ENCODE measurements around the gene DRAM1. TPM values are rescaled to one million over a fixed set of nuclear protein-coding genes. Genes with fewer than 3 reads are reported as not detected.
"Not testable (repeated sequence)": the region's sequence is repeated elsewhere in the genome, so short reads cannot be mapped to it uniquely, and the experiment has no call there.

Gene DRAM1
- total RNA-seq, 1 donor from 2014 or later = 3.7 TPM

GRCh38 chr12:101876322-101876860, 989 bp upstream of the DRAM1 start:
- no peaks in the 10 kb centered on the region for H3K9me3 ChIP-seq (ENCODE audit: control insufficient read depth in 3 of 3, low read length in 3 of 3)
- H3K36me3 ChIP-seq (ENCODE audit: control insufficient read depth in 3 of 3, insufficient read depth in 3 of 3, low read length in 3 of 3) = peaks cover 0 to 2% (median 0%) of the 10 kb centered on the region in 3 donors
- H3K27me3 ChIP-seq (ENCODE audit: control insufficient read depth in 3 of 3, insufficient read depth in 3 of 3, low read length in 3 of 3) = no peaks in the 10 kb centered on the region
- peak overlapping the region; percentile 93 for H3K27ac ChIP-seq (ENCODE audit: low read depth, low read length)
- H3K4me3 ChIP-seq (ENCODE audit: low read length in 3 of 3) = peak overlapping the region; percentile 68 to 95 (median 95)
- H3K4me1 ChIP-seq (ENCODE audit: control insufficient read depth in 3 of 3, insufficient read depth in 3 of 3, low read length in 3 of 3) = peaks cover 0 to 11% (median 10%) of the 10 kb centered on the region in 3 donors
- peak overlapping the region; percentile 83 to 93 (median 89) for H3K9ac ChIP-seq (ENCODE audit: low read depth in 1 of 3, low read length in 3 of 3)

DNA sequence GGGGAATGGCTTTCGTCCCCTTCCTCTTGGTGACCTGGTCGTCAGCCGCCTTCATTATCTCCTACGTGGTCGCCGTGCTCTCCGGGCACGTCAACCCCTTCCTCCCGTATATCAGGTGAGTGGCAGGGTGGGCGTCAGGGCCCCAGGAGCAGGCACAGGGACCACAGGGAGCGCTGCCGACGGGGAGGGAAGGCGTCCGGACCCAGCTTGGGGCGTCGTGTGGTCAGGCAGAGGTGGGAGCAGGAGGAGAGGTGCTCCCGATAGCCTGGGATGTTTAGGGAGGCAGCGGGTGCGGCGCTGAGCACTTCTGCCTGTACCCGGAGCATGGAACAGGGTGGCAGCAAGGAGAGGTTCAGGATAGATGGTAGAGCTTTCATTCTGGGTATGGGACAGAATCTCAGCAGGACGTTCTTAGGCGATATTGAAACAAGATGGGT, 444 bp downstream of the DRAM1 start:
- H3K4me1 ChIP-seq (ENCODE audit: control insufficient read depth in 3 of 3, insufficient read depth in 3 of 3, low read length in 3 of 3) = peaks cover 0 to 11% (median 10%) of the 10 kb centered on the region in 3 donors

GRCh38 chr12:101878243-101878821, 952 bp downstream of the DRAM1 start:
- H3K4me1 ChIP-seq (ENCODE audit: control insufficient read depth in 3 of 3, insufficient read depth in 3 of 3, low read length in 3 of 3) = peaks cover 0 to 11% (median 10%) of the 10 kb centered on the region in 3 donors
- peak overlapping the region; percentile 93 for H3K27ac ChIP-seq (ENCODE audit: low read depth, low read length)
- H3K9ac ChIP-seq (ENCODE audit: low read depth in 1 of 3, low read length in 3 of 3) = peak overlapping the region; percentile 83 to 93 (median 89)
- no peaks in the 10 kb centered on the region for H3K9me3 ChIP-seq (ENCODE audit: control insufficient read depth in 3 of 3, low read length in 3 of 3)
- H3K27me3 ChIP-seq (ENCODE audit: control insufficient read depth in 3 of 3, insufficient read depth in 3 of 3, low read length in 3 of 3) = no peaks in the 10 kb centered on the region
- peaks cover 0 to 2% (median 0%) of the 10 kb centered on the region in 3 donors for H3K36me3 ChIP-seq (ENCODE audit: control insufficient read depth in 3 of 3, insufficient read depth in 3 of 3, low read length in 3 of 3)
- peak overlapping the region; percentile 78 to 95 (median 95) for H3K4me3 ChIP-seq (ENCODE audit: low read length in 3 of 3)

More for the DNA sequence above, 444 bp downstream of the DRAM1 start:
- peak overlapping the region; percentile 93 for H3K27ac ChIP-seq (ENCODE audit: low read depth, low read length)
- no peaks in the 10 kb centered on the region for H3K9me3 ChIP-seq (ENCODE audit: control insufficient read depth in 3 of 3, low read length in 3 of 3)
- peak overlapping the region; percentile 83 to 93 (median 89) for H3K9ac ChIP-seq (ENCODE audit: low read depth in 1 of 3, low read length in 3 of 3)
- H3K36me3 ChIP-seq (ENCODE audit: control insufficient read depth in 3 of 3, insufficient read depth in 3 of 3, low read length in 3 of 3) = peaks cover 0 to 2% (median 0%) of the 10 kb centered on the region in 3 donors
- no peaks in the 10 kb centered on the region for H3K27me3 ChIP-seq (ENCODE audit: control insufficient read depth in 3 of 3, insufficient read depth in 3 of 3, low read length in 3 of 3)
- peak overlapping the region; percentile 78 to 95 (median 95) for H3K4me3 ChIP-seq (ENCODE audit: low read length in 3 of 3)

DNA sequence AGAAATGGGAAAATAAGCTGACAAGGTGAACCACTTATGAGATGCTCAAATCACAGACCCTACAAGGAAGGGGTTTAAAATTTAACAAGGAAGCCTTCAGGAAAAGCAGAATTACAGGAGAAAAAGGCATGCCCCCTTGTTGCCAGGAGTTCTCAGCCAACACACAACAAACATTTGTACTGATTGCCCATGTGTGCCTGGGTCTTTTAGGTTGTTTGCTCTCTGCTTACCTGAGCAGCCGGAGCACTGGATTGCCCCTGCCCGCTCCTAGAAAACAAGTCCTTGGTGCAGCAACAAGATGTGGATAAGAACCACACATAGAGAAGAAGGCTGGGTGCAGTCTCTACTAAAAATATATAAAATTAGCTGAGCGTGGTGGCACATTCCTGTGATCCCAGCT, 3.4 kb downstream of the DRAM1 start:
- Histone ChIP-seq H3K27me3 (ENCODE audit: control insufficient read depth in 3 of 3, insufficient read depth in 3 of 3, low read length in 3 of 3) (no peaks in the 10 kb centered on the region), H3K36me3 (ENCODE audit: control insufficient read depth in 3 of 3, insufficient read depth in 3 of 3, low read length in 3 of 3) (peaks cover 0 to 2% (median 0%) of the 10 kb centered on the region in 3 donors), H3K9ac (ENCODE audit: low read depth in 1 of 3, low read length in 3 of 3) (no peak overlapping the region), H3K27ac (ENCODE audit: low read depth, low read length) (no peak overlapping the region), H3K9me3 (ENCODE audit: control insufficient read depth in 3 of 3, low read length in 3 of 3) (no peaks in the 10 kb centered on the region), H3K4me3 (ENCODE audit: low read length in 3 of 3) (no peak overlapping the region), H3K4me1 (ENCODE audit: control insufficient read depth in 3 of 3, insufficient read depth in 3 of 3, low read length in 3 of 3) (peaks cover 0 to 11% (median 10%) of the 10 kb centered on the region in 3 donors)

- no peak overlapping the region for H3K27ac ChIP-seq (ENCODE audit: low read depth, low read length)
- peaks cover 0 to 2% (median 0%) of the 10 kb centered on the region in 3 donors for H3K36me3 ChIP-seq (ENCODE audit: control insufficient read depth in 3 of 3, insufficient read depth in 3 of 3, low read length in 3 of 3)
- H3K27me3 ChIP-seq (ENCODE audit: control insufficient read depth in 3 of 3, insufficient read depth in 3 of 3, low read length in 3 of 3) = no peaks in the 10 kb centered on the region
- no peaks in the 10 kb centered on the region for H3K9me3 ChIP-seq (ENCODE audit: control insufficient read depth in 3 of 3, low read length in 3 of 3)
- no peak overlapping the region for H3K9ac ChIP-seq (ENCODE audit: low read depth in 1 of 3, low read length in 3 of 3)
- H3K4me1 ChIP-seq (ENCODE audit: control insufficient read depth in 3 of 3, insufficient read depth in 3 of 3, low read length in 3 of 3) = peaks cover 0 to 13% (median 10%) of the 10 kb centered on the region in 3 donors
- H3K4me3 ChIP-seq (ENCODE audit: low read length in 3 of 3) = no peak overlapping the region
Observed at GRCh38 chr12:101881228-101881627, 3.8 kb downstream of the DRAM1 start.

- peaks cover 0 to 4% (median 0%) of the 10 kb centered on the region in 3 donors for H3K4me1 ChIP-seq (ENCODE audit: control insufficient read depth in 3 of 3, insufficient read depth in 3 of 3, low read length in 3 of 3)
- no peak overlapping the region for H3K9ac ChIP-seq (ENCODE audit: low read depth in 1 of 3, low read length in 3 of 3)
- H3K27ac ChIP-seq (ENCODE audit: low read depth, low read length) = no peak overlapping the region
- H3K36me3 ChIP-seq (ENCODE audit: control insufficient read depth in 3 of 3, insufficient read depth in 3 of 3, low read length in 3 of 3) = no peaks in the 10 kb centered on the region
- no peak overlapping the region for H3K4me3 ChIP-seq (ENCODE audit: low read length in 3 of 3)
- H3K9me3 ChIP-seq (ENCODE audit: control insufficient read depth in 3 of 3, low read length in 3 of 3) = no peaks in the 10 kb centered on the region
- no peaks in the 10 kb centered on the region for H3K27me3 ChIP-seq (ENCODE audit: control insufficient read depth in 3 of 3, insufficient read depth in 3 of 3, low read length in 3 of 3)
Observed at GRCh38 chr12:101884174-101884573, 6.8 kb downstream of the DRAM1 start.

- H3K9me3 ChIP-seq (ENCODE audit: control insufficient read depth in 3 of 3, low read length in 3 of 3); H3K9ac ChIP-seq (ENCODE audit: low read depth in 1 of 3, low read length in 3 of 3); H3K27me3 ChIP-seq (ENCODE audit: control insufficient read depth in 3 of 3, insufficient read depth in 3 of 3, low read length in 3 of 3); H3K4me3 ChIP-seq (ENCODE audit: low read length in 3 of 3); H3K4me1 ChIP-seq (ENCODE audit: control insufficient read depth in 3 of 3, insufficient read depth in 3 of 3, low read length in 3 of 3); H3K27ac ChIP-seq (ENCODE audit: low read depth, low read length); H3K36me3 ChIP-seq (ENCODE audit: control insufficient read depth in 3 of 3, insufficient read depth in 3 of 3, low read length in 3 of 3): not testable (repeated sequence)
Observed at GRCh38 chr12:101884781-101885340, 7.5 kb downstream of the DRAM1 start.

GRCh38 chr12:101885912-101886561, 8.7 kb downstream of the DRAM1 start:
- Histone ChIP-seq H3K4me3 (ENCODE audit: low read length in 3 of 3) (no peak overlapping the region), H3K27ac (ENCODE audit: low read depth, low read length) (no peak overlapping the region), H3K9me3 (ENCODE audit: control insufficient read depth in 3 of 3, low read length in 3 of 3) (no peaks in the 10 kb centered on the region), H3K27me3 (ENCODE audit: control insufficient read depth in 3 of 3, insufficient read depth in 3 of 3, low read length in 3 of 3) (no peaks in the 10 kb centered on the region), H3K9ac (ENCODE audit: low read depth in 1 of 3, low read length in 3 of 3) (no peak overlapping the region), H3K36me3 (ENCODE audit: control insufficient read depth in 3 of 3, insufficient read depth in 3 of 3, low read length in 3 of 3) (no peaks in the 10 kb centered on the region), H3K4me1 (ENCODE audit: control insufficient read depth in 3 of 3, insufficient read depth in 3 of 3, low read length in 3 of 3) (peaks cover 0 to 4% (median 0%) of the 10 kb centered on the region in 3 donors)

- no peaks in the 10 kb centered on the region for H3K36me3 ChIP-seq (ENCODE audit: control insufficient read depth in 3 of 3, insufficient read depth in 3 of 3, low read length in 3 of 3)
- H3K9ac ChIP-seq (ENCODE audit: low read depth in 1 of 3, low read length in 3 of 3) = no peak overlapping the region
- H3K27me3 ChIP-seq (ENCODE audit: control insufficient read depth in 3 of 3, insufficient read depth in 3 of 3, low read length in 3 of 3) = no peaks in the 10 kb centered on the region
- no peak overlapping the region for H3K27ac ChIP-seq (ENCODE audit: low read depth, low read length)
- H3K9me3 ChIP-seq (ENCODE audit: control insufficient read depth in 3 of 3, low read length in 3 of 3) = no peaks in the 10 kb centered on the region
- H3K4me3 ChIP-seq (ENCODE audit: low read length in 3 of 3) = no peak overlapping the region
- H3K4me1 ChIP-seq (ENCODE audit: control insufficient read depth in 3 of 3, insufficient read depth in 3 of 3, low read length in 3 of 3) = peaks cover 0 to 4% (median 3%) of the 10 kb centered on the region in 3 donors
Observed at GRCh38 chr12:101889211-101889752, 11.9 kb downstream of the DRAM1 start.
